ENCODE measurements around the gene GADD45A. TPM values are rescaled to one million over a fixed set of nuclear protein-coding genes. Genes with fewer than 3 reads are reported as not detected.

Gene GADD45A
- total and polyA plus RNA-seq, 9 of the 15 experiments (the other 6 are each of a cell fraction or from before 2014, with no cell fraction given) = 21.3 to 156 (median 62.1) TPM

- TF ChIP-seq MBD1 (CRISPR knock-in tag; IDR thresholded peaks at IDR 0.05) (no peak), TOE1 (IDR thresholded peaks at IDR 0.05; ENCODE audit: borderline replicate concordance) (no peak), TOE1 (CRISPR knock-in tag; IDR thresholded peaks at IDR 0.05; ENCODE audit: borderline replicate concordance, low read depth) (no peak), ZNF311 (CRISPR knock-in tag; IDR thresholded peaks at IDR 0.05) (no peak), TCF7 (IDR thresholded peaks at IDR 0.05; ENCODE audit: borderline replicate concordance) (no peak), JUND (IDR thresholded peaks at IDR 0.05; ENCODE audit: borderline replicate concordance, low read depth, low read length) (peak; percentile 93), JUND (tag; IDR thresholded peaks at IDR 0.05; ENCODE audit: borderline replicate concordance, low read depth, low read length) (peak; percentile 95), BRF2 (IDR thresholded peaks at IDR 0.05; ENCODE audit: borderline replicate concordance, insufficient read depth, insufficient read length) (no peak), TEAD2 (tag; IDR thresholded peaks at IDR 0.05) (no peak), ZNF778 (CRISPR knock-in tag; IDR thresholded peaks at IDR 0.05) (no peak), GTF2F1 (IDR thresholded peaks at IDR 0.05; ENCODE audit: low read depth, low read length) (no peak), RBM25 (IDR thresholded peaks at IDR 0.05; ENCODE audit: low read depth, low read length, severe bottlenecking) (no peak), ARID1B (IDR thresholded peaks at IDR 0.05) (peak; percentile 85), SMARCA5 (IDR thresholded peaks at IDR 0.05) (no peak), HMBOX1 (IDR thresholded peaks at IDR 0.05) (no peak), ZNF124 (CRISPR knock-in tag; IDR thresholded peaks at IDR 0.05) (no peak), ZSCAN32 (CRISPR knock-in tag; IDR thresholded peaks at IDR 0.05) (0 out of 2 replicates have a peak, but pooled peaks have one; percentile 39), SFPQ (IDR thresholded peaks at IDR 0.05; ENCODE audit: low read depth, low read length) (no peak), HSF4 (CRISPR knock-in tag; IDR thresholded peaks at IDR 0.05; ENCODE audit: borderline replicate concordance) (no peak), U2AF1 (optimal IDR thresholded peaks at IDR 0.05; ENCODE audit: low read depth, low read length) (no peak), BMI1 (IDR thresholded peaks at IDR 0.05; ENCODE audit: low read length) (no peak), TAF15 (IDR thresholded peaks at IDR 0.05; ENCODE audit: low read depth, low read length) (no peak), EP400 (IDR thresholded peaks at IDR 0.05) (peak; percentile 76)
Measured at GRCh38 chr1:67682659-67683197, 2.3 kb upstream of the GADD45A start (continued).
